ENCODE data around the gene KAT2B. TPM values are rescaled to one million over a fixed set of nuclear protein-coding genes. Genes with fewer than 3 reads are reported as not detected.

KAT2B gene
- total and polyA plus RNA-seq, 2 donors (not counting 1 experiment from before 2014, with no cell fraction given), result 21.7 to 57.5 TPM

GRCh38 chr3:20111836-20112235, 71.6 kb downstream of the KAT2B start:
- no peaks in the 10 kb centered on the region for H3K9me3 ChIP-seq (ENCODE audit: control extremely low read depth in 1 of 3, control insufficient read depth in 2 of 3, insufficient read depth in 1 of 3, low read length in 2 of 3)
- no peak for TF ChIP-seq EZH2 (IDR thresholded peaks at IDR 0.05; ENCODE audit: borderline replicate concordance, insufficient read depth, low read depth, low read length, poor library complexity, severe bottlenecking)
- TF ChIP-seq CTCF (IDR thresholded peaks at IDR 0.05), result no peak
- H3K4me2 ChIP-seq (replicated peaks; ENCODE audit: low read depth, low read length, poor library complexity, severe bottlenecking), result no peak overlapping the region
- H3K27me3 Mint-ChIP-seq, result no peaks in the 10 kb centered on the region
- no peak overlapping the region for H3K27ac ChIP-seq (ENCODE audit: low read length in 2 of 2)
- ChIA-PET POLR2A (no interaction called here), CTCF (no interaction called here)
- DNase-seq (no peak), ATAC-seq (ENCODE audit: low read depth) (no peak)
- no peaks in the 10 kb centered on the region for H3K27me3 ChIP-seq (replicated peaks in 1 of 4; ENCODE audit: control extremely low read depth in 1 of 4, control insufficient read depth in 3 of 4, insufficient read depth in 4 of 4, low read length in 3 of 4)
- no peak overlapping the region for H3K9ac ChIP-seq (ENCODE audit: low read length)
- H3K4me1 Mint-ChIP-seq, result no peaks in the 10 kb centered on the region
- no peaks in the 10 kb centered on the region for H4K20me1 ChIP-seq (ENCODE audit: control insufficient read depth, insufficient read depth, low read length, poor library complexity, severe bottlenecking)
- H3K4me1 ChIP-seq (ENCODE audit: control insufficient read depth in 2 of 2, insufficient read depth in 2 of 2, low read length in 2 of 2), result no peaks in the 10 kb centered on the region
- 100% methylated on average over 2 of the region's 6 CpGs for WGBS (ENCODE audit: insufficient coverage)
- no peaks in the 10 kb centered on the region for H3K9me3 Mint-ChIP-seq (ENCODE audit: insufficient read depth)
- no peaks in the 10 kb centered on the region for H3K79me2 ChIP-seq (ENCODE audit: control insufficient read depth, insufficient read depth, low read length)
- intact Hi-C loops (cut with micrococcal nuclease), result no loop called here
- peaks cover 4 to 62% of the 10 kb centered on the region in 2 experiments for H3K36me3 ChIP-seq (replicated peaks in 1 of 2; ENCODE audit: control extremely low read depth in 1 of 2, control insufficient read depth in 1 of 2, extremely low read depth in 1 of 2, insufficient read depth in 2 of 2, low read length in 1 of 2)
- no peak overlapping the region for H3K27ac Mint-ChIP-seq
- no peak overlapping the region for H3K4me3 Mint-ChIP-seq
- H3K4me3 ChIP-seq (ENCODE audit: control extremely low read depth in 1 of 5, extremely low read depth in 1 of 5, insufficient read depth in 1 of 5, low read depth in 2 of 5, low read length in 4 of 5), result no peak overlapping the region
- H2AFZ ChIP-seq (ENCODE audit: insufficient read depth, low read depth, low read length, poor library complexity, severe bottlenecking), result no peak overlapping the region

- no peak for TF ChIP-seq EZH2 (IDR thresholded peaks at IDR 0.05; ENCODE audit: borderline replicate concordance, insufficient read depth, low read depth, low read length, poor library complexity, severe bottlenecking)
- TF ChIP-seq CTCF (IDR thresholded peaks at IDR 0.05), result no peak
- H3K9me3 ChIP-seq (ENCODE audit: control extremely low read depth in 1 of 3, control insufficient read depth in 2 of 3, insufficient read depth in 1 of 3, low read length in 2 of 3), result no peaks in the 10 kb centered on the region
- peaks cover 12 to 53% of the 10 kb centered on the region in 2 experiments for H3K36me3 ChIP-seq (replicated peaks in 1 of 2; ENCODE audit: control extremely low read depth in 1 of 2, control insufficient read depth in 1 of 2, extremely low read depth in 1 of 2, insufficient read depth in 2 of 2, low read length in 1 of 2)
- Mint-ChIP-seq H3K4me1 (peaks cover 10% of the 10 kb centered on the region), H3K27ac (no peak overlapping the region), H3K4me3 (no peak overlapping the region), H3K9me3 (ENCODE audit: insufficient read depth) (no peaks in the 10 kb centered on the region), H3K27me3 (no peaks in the 10 kb centered on the region)
- H3K27me3 ChIP-seq (replicated peaks in 1 of 4; ENCODE audit: control extremely low read depth in 1 of 4, control insufficient read depth in 3 of 4, insufficient read depth in 4 of 4, low read length in 3 of 4), result no peaks in the 10 kb centered on the region
- no peaks in the 10 kb centered on the region for H3K79me2 ChIP-seq (ENCODE audit: control insufficient read depth, insufficient read depth, low read length)
- no peak for DNase-seq
- no peak overlapping the region for H2AFZ ChIP-seq (ENCODE audit: insufficient read depth, low read depth, low read length, poor library complexity, severe bottlenecking)
- no CpG with 5 or more reads among the region's 3 CpGs for WGBS (ENCODE audit: insufficient coverage)
- ChIA-PET CTCF (no interaction called here), POLR2A (interaction anchor here (0.7 kb wide), 1 partner anchor 80 kb away, joined by 3 read pairs; no protein-coding TSS in a partner anchor)
- no peak overlapping the region for H3K9ac ChIP-seq (ENCODE audit: low read length)
- H3K4me2 ChIP-seq (replicated peaks; ENCODE audit: low read depth, low read length, poor library complexity, severe bottlenecking), result no peak overlapping the region
- ATAC-seq (ENCODE audit: low read depth), result no peak
- H3K4me3 ChIP-seq (ENCODE audit: control extremely low read depth in 1 of 5, extremely low read depth in 1 of 5, insufficient read depth in 1 of 5, low read depth in 2 of 5, low read length in 4 of 5), result no peak overlapping the region
- no peak overlapping the region for H3K27ac ChIP-seq (ENCODE audit: low read length in 2 of 2)
- no peaks in the 10 kb centered on the region for H4K20me1 ChIP-seq (ENCODE audit: control insufficient read depth, insufficient read depth, low read length, poor library complexity, severe bottlenecking)
- intact Hi-C loops (cut with micrococcal nuclease), result no loop called here
- peaks cover 7 to 17% of the 10 kb centered on the region in 2 donors for H3K4me1 ChIP-seq (ENCODE audit: control insufficient read depth in 2 of 2, insufficient read depth in 2 of 2, low read length in 2 of 2)
Measured at GRCh38 chr3:20121088-20121487, 80.8 kb downstream of the KAT2B start.

All from B cell (primary cell).